ENCODE results near the gene PLEKHJ1.

DNA sequence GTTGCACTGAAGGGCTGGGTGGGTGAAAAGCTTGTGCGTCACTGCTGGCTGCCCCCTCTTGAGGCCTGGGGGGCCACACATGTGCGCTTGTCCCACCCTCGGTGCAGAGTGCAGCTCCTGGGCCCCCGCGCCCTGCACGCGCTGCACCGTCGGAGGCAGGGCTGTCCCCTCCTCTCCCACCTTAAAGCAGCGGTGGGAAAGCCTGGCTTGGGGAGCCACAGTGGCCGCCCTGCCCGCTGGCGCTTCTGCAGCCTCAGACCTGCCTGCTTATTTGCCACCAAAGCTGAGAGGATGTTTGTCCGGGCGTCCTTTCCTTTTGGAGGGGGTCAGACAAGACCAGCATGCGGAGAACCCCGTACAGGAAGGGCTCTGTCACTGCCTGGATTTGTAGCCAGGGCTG, 26.7 kb downstream of the PLEKHJ1 start:
- TF ChIP-seq, protein P1, sequence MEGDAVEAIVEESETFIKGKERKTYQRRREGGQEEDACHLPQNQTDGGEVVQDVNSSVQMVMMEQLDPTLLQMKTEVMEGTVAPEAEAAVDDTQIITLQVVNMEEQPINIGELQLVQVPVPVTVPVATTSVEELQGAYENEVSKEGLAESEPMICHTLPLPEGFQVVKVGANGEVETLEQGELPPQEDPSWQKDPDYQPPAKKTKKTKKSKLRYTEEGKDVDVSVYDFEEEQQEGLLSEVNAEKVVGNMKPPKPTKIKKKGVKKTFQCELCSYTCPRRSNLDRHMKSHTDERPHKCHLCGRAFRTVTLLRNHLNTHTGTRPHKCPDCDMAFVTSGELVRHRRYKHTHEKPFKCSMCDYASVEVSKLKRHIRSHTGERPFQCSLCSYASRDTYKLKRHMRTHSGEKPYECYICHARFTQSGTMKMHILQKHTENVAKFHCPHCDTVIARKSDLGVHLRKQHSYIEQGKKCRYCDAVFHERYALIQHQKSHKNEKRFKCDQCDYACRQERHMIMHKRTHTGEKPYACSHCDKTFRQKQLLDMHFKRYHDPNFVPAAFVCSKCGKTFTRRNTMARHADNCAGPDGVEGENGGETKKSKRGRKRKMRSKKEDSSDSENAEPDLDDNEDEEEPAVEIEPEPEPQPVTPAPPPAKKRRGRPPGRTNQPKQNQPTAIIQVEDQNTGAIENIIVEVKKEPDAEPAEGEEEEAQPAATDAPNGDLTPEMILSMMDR (IDR thresholded peaks at IDR 0.05): no peak
- no peak for TF ChIP-seq POLR2AphosphoS5 (IDR thresholded peaks at IDR 0.05)
